GM21619 (cell line): ENCODE data around the gene PCDHGA3.
A peak's percentile ranks its signal among the peaks of the same experiment; 100 is the strongest.
"Not testable (repeated sequence)": the region's sequence is repeated elsewhere in the genome, so short reads cannot be mapped to it uniquely, and the experiment has no call there.

Source experiments
- ATAC-seq: cut with Tn5 transposase; IDR thresholded peaks from one replicate; pipeline ENCODE4 v1.9.1; 2021; ENCODE audit not compliant: unreplicated experiment

PCDHGA3 gene

DNA sequence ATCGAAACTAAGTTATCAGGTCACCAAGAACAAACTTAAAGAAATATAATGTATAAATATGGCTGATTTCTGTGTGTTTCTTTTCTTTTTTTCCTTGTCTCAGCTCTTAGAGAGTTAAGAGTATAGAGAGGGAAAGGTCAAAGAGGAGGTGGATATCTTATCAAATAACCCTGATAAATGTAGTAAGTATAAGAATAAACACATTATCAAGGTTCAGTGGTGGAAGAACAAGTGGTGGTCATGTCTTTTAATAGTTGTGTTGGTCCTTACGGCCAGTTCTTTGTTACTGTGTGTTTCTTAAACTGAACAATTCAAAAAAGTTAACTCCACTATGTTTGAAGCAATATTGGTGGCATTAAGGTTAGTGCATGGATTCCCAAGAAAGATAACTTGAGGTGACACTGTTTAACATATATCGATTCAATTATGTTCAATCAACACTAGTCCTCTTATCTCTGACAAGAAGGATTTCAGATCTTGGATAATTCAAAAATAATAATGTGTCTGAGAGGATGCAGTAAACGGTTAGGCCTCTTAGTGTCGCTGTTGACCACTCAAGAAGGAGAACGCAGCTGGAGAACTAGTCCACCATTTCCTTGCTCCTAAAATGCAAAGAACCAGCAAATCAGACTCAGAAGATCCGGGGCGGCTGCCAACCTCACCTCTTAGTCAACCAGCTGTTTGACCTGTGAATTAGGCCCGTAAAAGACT lies at the start of gene PCDHGA3:
PCDHGA3 (plus strand) TSS at position 588 of the 711 bp plus-strand sequence. CDS start 205 bp downstream, outside the sequence.
- ATAC-seq = no peak

DNA sequence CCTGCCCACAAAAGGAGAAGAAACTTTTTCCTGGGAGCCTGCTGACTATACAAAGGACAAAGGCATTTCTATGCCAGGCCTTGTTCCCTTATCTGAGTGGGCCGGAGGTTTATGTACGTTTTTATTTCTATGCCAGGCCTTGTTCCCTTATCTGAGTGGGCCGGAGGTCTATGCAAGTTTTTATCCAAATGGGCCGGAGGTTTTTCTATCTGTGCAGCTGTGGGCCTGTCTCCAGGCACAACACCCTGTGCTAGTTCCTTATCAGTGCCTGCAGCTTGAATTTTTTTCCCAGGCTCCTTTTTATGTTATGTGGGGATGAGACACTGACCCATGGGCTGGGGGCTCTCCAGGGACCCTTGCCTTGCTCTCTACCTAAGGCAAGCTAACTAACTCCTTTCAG lies 45.3 kb upstream of the PCDHGA3 start:
- no peak for ATAC-seq

DNA sequence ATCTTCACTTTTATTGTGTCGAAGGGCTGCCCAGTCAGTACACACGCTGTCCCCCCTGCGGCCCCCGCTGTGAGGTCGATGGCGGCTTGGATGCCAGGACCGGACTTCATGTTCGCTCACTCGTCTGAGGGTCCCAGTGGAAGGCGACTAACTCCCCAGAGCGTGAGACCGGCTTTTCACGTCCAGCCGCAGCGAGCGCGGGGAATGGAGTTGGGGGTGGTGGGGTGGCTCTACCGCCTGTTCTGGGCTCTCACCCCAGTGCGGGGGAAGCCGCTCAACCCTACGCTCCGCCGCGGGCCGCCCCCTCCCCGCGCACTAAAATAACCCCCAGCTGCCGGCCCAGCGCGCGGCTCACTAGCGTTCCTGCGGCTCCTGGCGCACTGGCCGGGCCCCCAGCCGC lies 39.9 kb upstream of the PCDHGA3 start, which contains the start of gene SLC25A2:
SLC25A2 (minus strand) TSS at position 294 of the 400 bp plus-strand sequence; CDS start at position 110, 184 bp downstream.
- no peak for ATAC-seq

DNA sequence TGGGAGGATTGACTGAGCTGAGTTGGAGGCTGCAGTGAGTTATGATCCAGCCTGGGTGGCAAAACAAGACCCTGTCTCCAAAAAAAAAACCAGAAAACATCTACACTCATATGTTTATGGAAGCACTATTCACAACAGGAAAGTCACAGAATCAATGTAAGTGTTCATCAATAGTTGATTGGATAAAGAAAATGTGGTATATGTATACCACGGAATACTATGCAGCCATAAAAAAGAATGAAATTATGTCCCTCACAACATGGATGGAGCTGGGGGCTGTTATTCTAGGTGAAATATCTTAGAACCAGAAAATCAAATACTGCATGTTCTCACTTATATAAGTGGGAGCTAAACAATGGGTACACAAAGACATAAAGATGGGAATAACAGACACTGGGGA lies 37.0 kb upstream of the PCDHGA3 start:
- ATAC-seq = no peak

DNA sequence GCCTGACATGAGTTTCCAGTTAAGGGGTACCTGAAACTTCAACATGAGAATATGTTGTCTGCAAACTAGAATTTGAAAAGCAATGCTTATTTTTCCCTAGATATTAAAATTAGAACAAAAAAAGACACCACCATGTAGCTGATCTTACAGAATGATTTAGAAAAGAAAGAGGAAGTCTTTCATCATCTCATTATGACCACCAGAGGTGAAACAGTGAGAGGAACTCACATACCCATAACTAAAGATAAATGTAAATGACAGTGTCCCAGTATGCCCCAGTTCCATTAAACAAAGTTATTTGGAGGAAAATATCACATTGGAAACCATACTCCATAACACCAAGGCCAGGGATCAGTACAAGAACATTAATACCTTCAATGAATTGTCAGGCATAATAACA lies 29.9 kb upstream of the PCDHGA3 start:
- no peak for ATAC-seq

DNA sequence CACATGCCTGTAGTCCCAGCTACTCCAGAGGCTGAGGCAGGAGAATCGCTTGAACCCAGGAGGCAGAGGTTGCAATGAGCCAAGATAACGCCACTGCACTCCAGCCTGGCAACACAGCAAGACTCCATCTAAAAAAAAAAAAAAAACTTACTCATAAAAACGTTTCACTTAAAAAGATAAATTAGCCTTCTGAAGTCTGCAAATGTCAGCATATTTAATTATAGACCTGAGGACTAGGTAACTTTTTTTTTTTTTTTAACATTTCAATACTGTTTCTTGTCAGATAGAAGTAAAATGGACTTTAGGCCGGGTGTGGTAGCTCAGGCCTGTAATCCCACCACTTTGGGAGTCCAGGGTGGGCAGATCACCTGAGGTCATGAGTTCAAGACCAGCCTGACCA lies 26.7 kb upstream of the PCDHGA3 start:
- not testable (repeated sequence) for ATAC-seq

DNA sequence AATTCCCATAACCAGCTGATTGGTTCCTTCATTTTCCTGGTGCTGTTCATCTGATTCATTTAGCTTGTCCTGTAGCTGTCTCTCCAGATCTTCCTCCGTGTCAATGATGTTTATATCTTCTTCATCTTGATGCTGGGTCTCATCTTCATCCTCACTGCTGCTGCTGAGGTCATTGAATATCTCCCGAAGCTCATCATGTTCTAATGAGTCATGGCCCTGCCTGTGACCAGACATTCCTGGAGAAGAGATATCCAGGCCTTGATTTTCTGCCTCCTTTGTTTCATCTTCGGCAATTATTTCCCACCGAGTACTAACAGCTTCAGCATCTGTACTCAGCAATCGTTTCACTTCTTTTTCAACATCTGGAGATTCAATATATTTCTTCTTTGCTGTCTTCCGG lies 24.4 kb upstream of the PCDHGA3 start:
- ATAC-seq = no peak

DNA sequence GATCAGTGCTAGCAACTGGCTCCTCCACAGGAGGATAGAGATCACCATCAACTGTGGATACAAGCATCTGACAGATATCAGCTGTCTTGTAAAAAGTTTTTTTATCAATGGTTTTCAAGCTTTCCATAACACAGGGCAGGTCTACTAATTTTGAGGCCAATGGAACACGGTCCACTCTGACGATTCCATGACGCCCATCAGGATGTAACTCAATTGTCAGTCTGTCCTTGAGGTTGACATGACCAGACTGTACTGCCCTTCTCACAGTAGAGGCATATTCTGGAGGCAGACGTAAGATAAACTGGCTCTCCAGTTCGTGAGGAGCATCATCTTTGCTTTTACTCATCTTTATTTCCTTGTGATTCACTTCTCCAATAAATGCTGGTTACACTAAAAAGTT lies 23.9 kb upstream of the PCDHGA3 start:
- no peak for ATAC-seq

DNA sequence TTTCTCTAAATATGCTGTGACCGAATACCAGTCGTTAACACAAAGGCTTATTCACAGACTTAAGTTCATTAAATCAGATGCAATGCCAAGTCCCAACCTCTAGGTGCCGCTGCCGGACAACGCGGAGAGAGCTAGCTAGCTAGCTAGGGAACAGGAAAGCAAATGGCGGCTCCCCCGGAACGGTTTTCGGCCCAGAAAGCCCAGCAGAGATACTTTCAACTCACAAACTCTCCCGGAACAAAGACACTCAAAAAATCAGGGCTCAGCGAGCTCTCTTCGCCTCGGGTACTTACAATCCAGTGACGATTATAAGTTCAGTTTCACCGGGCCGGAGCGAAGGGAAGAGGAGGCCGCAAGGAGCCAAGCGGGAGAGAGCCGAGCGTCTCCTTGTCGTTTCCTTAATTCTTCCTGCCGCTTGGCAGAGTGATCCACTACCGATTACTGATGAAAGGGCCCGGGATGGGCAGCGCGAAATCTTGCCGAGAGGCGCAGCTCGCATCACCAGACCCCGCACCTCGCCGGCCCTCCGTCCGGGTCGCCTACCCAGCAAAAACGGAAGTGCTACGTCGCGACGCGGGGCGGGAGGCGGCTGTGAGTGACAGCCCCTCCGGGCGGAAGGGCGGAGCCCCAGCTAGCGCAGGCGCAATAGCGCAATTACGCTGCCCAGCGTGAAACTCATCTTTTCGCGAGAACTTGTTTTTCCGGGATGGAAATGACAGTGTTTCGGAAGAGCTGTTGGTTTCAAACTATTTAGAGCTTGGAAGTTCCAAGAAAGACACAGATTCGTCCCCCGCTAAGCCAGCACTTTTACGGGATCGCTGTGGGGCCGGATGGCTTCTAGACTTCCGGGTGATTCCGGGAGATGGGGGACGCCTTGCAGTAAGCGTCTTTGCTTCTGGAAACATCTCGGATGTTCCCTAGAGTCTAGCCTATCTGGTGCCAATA lies 23.1 kb upstream of the PCDHGA3 start, which contains the start of gene TAF7:
TAF7 (minus strand) TSS at position 560 of the 945 bp plus-strand sequence. CDS start 740 bp downstream, outside the sequence.
- ATAC-seq = peak; percentile 93

DNA sequence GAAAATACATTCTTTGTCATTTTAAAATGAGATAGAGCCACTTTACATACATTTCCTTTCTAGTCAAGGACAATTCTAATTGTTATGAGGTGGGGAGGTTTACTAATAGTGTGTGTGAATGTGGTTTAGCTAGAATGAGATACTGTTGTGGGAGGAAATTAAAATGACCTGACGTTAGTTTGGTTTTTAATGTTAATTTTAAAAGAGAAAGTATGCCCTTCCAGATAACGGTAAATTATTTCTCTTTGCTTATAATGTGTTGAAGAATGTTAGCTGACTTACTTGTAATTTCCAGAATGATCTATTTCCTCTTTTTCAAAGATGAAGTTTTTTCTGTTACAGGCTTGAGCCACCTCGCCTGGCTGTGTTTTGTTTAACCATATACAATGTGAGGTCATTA lies 21.4 kb upstream of the PCDHGA3 start:
- no peak for ATAC-seq

DNA sequence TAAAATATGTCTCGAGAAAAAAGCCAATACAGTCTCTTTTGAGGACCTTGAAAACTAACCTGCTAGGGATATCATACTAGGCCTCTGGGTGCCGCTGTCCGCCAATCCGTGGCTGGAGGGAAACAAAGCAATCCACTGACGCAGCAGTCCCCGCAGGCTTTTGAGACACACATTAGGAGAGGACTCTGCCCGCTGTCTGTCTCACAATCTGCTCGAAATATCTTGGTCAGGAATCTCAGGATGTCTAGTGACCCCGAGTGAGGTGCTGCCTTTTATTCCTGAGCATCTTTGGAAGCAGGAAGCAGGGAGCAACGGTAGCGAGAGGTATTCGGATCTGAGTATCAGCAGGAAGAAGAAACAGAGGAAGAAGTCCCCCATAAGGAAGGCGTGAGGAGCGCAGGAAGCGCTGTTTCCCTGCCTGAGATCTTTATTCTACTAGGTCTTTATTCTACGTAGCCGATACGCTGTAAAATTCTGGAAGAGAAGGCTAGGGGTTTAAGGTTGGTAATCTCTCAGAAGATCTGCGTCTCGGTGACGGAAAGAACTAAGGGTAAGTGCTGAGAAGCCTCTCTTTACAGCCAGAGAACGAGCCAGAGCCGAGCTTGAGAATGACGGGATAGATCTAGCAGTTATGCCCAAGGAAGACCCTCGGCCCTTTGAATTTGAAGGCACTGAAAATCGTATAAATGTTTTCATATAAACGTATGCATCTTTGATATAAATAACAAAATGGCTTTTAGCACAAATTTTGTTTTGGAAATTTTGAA lies 17.4 kb upstream of the PCDHGA3 start:
- ATAC-seq = peak; percentile 89

DNA sequence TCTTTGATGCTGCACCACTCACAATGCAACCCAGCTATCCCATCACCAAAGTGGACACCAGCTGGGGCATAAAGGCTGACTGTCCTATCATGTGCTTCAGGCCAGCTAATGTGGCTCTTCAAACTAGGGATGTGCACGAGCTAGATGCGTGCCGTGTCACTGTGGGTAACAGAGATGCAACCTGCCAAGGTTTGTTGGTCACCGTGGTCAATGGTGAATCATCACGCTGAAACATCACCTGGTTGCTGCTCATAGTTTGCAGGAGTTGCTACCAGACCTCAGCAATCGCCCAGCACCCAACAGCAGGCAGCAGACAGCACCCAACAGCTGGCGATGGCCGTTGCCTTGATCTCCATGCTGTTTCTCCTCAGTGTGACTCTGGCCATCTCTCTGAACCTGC lies 15.4 kb upstream of the PCDHGA3 start:
- no peak for ATAC-seq

DNA sequence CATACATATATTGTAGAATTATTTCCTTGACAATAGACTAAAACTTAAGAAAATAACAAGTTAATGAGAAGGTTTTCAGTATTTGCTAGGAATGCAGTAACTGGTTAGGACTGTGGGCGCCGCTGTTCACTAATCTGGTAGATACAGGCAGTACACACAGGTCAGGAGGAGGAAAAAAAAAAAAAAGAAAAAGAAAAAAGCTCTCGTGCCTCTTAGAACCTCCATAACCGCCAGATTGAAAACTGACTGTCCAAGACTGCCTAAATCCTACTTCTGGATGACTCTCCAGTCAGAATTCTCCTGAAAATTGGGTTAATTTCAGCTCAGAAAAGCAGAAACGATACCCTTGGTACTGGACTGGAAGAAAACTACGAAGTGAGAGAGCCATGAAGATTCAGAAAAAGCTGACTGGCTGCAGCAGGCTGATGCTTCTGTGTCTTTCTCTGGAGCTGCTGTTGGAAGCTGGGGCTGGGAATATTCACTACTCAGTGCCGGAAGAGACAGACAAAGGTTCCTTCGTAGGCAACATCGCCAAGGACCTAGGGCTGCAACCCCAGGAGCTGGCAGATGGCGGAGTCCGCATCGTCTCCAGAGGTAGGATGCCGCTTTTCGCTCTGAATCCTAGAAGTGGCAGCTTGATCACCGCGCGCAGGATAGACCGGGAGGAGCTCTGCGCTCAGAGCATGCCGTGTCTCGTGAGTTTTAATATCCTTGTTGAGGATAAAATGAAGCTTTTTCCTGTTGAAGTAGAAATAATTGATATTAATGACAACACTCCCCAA lies 13.1 kb upstream of the PCDHGA3 start, which contains the start of gene PCDHGA1:
PCDHGA1 (plus strand) TSS at position 216 of the 782 bp plus-strand sequence.
- ATAC-seq = peak; percentile 42

DNA sequence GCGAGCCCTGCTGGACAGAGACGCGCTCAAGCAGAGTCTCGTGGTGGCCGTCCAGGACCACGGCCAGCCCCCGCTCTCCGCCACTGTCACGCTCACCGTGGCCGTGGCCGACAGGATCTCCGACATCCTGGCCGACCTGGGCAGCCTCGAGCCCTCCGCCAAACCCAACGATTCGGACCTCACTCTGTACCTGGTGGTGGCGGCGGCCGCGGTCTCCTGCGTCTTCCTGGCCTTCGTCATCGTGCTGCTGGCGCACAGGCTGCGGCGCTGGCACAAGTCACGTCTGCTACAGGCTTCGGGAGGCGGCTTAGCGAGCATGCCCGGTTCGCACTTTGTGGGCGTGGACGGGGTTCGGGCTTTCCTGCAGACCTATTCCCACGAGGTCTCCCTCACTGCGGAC lies 11.1 kb upstream of the PCDHGA3 start:
- not testable (repeated sequence) for ATAC-seq

DNA sequence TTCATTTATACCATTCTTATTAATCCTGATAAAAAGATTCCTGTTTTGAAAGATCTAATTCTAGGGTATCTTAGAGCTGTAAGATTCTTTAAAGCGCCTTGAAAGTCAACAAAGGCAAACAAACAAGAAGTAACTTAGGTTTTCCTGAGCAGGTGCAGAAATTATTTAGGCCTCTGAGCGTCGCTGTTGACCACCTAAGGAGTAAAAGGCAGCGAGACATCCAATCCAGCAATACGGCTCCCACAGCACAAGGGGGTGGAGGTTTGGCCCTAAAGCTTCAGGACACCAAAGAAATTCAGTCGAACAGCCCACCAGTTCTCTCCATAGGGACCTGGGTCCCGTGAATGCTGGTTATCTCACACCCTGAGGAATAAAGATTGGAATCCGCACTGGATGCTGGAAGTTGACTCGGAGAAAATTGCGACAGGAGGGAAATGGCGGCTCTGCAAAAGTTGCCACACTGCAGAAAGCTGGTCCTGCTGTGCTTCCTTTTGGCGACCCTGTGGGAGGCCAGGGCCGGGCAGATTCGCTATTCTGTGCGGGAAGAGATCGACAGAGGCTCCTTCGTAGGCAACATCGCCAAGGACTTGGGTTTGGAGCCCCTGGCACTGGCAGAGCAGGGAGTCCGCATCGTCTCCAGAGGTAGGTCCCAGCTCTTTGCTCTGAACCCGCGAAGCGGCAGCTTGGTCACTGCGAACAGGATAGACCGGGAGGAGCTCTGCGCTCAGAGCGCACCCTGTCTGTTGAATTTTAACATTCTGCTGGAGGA lies 4.9 kb upstream of the PCDHGA3 start, which contains the start of gene PCDHGA2:
PCDHGA2 (plus strand) TSS at position 223 of the 769 bp plus-strand sequence.
- peak; percentile 61 for ATAC-seq

DNA sequence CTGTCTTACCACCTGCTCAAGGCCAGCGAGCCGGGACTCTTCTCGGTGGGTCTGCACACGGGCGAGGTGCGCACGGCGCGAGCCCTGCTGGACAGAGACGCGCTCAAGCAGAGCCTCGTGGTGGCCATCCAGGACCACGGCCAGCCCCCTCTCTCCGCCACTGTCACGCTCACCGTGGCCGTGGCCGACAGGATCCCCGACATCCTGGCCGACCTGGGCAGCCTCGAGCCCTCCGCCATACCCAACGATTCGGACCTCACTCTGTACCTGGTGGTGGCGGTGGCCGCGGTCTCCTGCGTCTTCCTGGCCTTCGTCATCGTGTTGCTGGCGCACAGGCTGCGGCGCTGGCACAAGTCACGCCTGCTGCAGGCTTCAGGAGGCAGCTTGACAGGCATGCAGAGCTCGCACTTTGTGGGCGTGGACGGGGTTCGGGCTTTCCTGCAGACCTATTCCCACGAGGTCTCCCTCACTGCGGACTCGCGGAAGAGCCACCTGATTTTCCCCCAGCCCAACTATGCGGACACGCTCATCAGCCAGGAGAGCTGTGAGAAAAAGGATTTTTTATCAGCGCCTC lies 2.8 kb upstream of the PCDHGA3 start:
- not testable (repeated sequence) for ATAC-seq

DNA sequence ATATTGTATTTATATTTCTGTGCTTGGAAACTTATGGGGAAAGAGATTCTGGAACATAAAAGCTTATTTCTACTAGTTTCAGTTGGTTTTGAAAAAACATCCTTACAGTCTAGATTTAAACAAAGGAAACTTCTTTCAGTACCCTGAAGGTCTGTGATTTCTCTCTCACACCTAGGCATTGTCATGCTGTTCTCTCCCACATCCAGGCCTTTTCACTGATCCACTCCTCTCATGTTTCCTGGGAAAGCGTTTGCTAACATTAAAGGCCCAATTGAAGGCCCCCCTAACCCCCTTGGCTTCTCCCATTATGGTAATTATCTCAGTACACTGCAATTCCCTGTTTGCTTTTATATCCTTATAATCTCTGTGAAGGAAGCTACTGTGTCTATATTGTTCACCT lies 856 bp upstream of the PCDHGA3 start:
- no peak for ATAC-seq

DNA sequence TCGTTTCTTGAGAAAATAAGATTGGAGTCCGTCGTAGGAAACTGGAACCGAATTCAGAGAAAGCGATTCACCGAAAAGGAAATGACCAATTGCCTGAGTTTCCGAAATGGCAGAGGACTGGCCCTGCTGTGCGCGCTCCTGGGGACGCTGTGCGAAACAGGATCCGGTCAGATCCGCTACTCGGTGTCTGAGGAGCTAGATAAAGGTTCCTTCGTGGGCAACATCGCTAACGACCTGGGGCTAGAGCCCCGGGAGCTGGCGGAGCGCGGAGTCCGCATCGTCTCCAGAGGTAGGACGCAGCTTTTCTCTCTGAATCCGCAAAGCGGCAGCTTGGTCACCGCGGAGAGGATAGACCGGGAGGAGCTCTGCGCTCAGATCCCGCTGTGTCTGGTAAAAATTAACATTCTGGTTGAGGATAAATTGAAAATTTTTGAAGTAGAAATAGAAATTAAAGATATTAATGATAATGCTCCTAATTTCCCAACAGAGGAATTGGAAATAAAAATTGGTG lies 379 bp downstream of the PCDHGA3 start:
- ATAC-seq = no peak

DNA sequence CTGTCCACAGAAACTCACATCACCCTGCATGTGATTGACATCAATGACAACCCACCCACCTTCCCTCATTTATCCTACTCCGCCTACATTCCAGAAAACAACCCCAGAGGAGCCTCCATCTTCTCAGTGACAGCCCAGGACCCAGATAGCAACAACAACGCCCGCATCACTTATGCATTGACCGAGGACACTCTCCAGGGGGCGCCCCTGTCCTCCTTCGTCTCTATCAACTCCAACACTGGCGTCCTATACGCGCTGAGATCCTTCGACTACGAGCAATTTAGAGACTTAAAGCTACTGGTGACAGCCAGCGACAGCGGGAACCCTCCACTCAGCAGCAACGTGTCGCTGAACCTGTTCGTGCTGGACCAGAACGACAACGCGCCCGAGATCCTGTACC lies 1.7 kb downstream of the PCDHGA3 start:
- ATAC-seq = no peak
